Endodermal cell (in vitro differentiated cells): ENCODE measurements around the gene TOR1A. TPM values are rescaled to one million over a fixed set of nuclear protein-coding genes. Genes with fewer than 3 reads are reported as not detected.

Experiments
- DNase-seq: peaks from one replicate; pipeline ENCODE4 v3.0.0-alpha.2; 2017
- H3K27ac ChIP-seq: 2 replicates; pipeline ENCODE4 v1.5.1; 2013; ENCODE audit warnings: mild to moderate bottlenecking, low read depth, low read length, moderate library complexity
- H3K27me3 ChIP-seq: 2 replicates; pipeline ENCODE4 v1.6.1; 2013; ENCODE audit warnings: mild to moderate bottlenecking, low read length, moderate library complexity; ENCODE audit not compliant: insufficient read depth, control insufficient read depth, poor library complexity, severe bottlenecking
- H3K36me3 ChIP-seq: 2 replicates; pipeline ENCODE4 v1.7.0; 2013; ENCODE audit warnings: mild to moderate bottlenecking, low read length, moderate library complexity; ENCODE audit not compliant: control insufficient read depth, insufficient read depth
- H3K4me1 ChIP-seq: one replicate; pipeline ENCODE4 v1.7.0; 2013; ENCODE audit warnings: low read length; ENCODE audit not compliant: control insufficient read depth, insufficient read depth
- H3K4me3 ChIP-seq: 2 replicates; pipeline ENCODE4 v1.5.1; 2013; ENCODE audit warnings: mild to moderate bottlenecking, low read length, moderate library complexity
- H3K9ac ChIP-seq: 2 replicates; pipeline ENCODE4 v1.6.1; 2013; ENCODE audit warnings: mild to moderate bottlenecking, low read length, moderate library complexity; ENCODE audit not compliant: poor library complexity, severe bottlenecking; ENCODE audit errors: extremely low read depth
- H3K9me3 ChIP-seq: 2 replicates; pipeline ENCODE4 v1.6.1; 2013; ENCODE audit warnings: mild to moderate bottlenecking, low read length, moderate library complexity; ENCODE audit not compliant: control insufficient read depth
- H3K27ac Mint-ChIP-seq: 2 replicates; pipeline ENCODE4 v1.8.0; 2020; ENCODE audit warnings: mixed read lengths
- H3K27me3 Mint-ChIP-seq: 2 replicates; pipeline ENCODE4 v1.8.0; 2021; ENCODE audit warnings: mild to moderate bottlenecking, mixed read lengths; ENCODE audit not compliant: insufficient read depth
- H3K36me3 Mint-ChIP-seq: 2 replicates; pipeline ENCODE4 v1.8.0; 2020; ENCODE audit warnings: low read depth, mixed read lengths
- H3K4me1 Mint-ChIP-seq: 2 replicates; pipeline ENCODE4 v1.8.0; 2020; ENCODE audit warnings: mixed read lengths
- H3K4me3 Mint-ChIP-seq: 2 replicates; pipeline ENCODE4 v1.8.0; 2020; ENCODE audit warnings: mild to moderate bottlenecking, moderate library complexity, mixed read lengths
- H3K9me3 Mint-ChIP-seq: 2 replicates; pipeline ENCODE4 v1.8.0; 2020; ENCODE audit warnings: mild to moderate bottlenecking, mixed read lengths
- WGBS, 2 experiments: methylation state at CpG; one replicate each; pipeline versions ENCODE4 v1.1.5 to v1.1.7; 2013; ENCODE audit warnings: missing lambda C conversion rate in 2 of 2, mixed read lengths in 1 of 2; ENCODE audit not compliant: insufficient coverage in 1 of 2, insufficient read length in 1 of 2; 5-methylcytosine and 5-hydroxymethylcytosine counted together
- total RNA-seq, 2 donors: library from RNA; stranded (reverse); fragmentation: NEBNext Ultra II Directional in 1 of 2; extraction: Animal tissue kit (Norgen Biotek cat#: 25700) in 1 of 2; gene quantifications; 2 replicates in 1 of 2; 3 replicates in 1 of 2; pipeline ENCODE4 v1.2.1, GENCODE V29; 2021
- TF ChIP-seq, protein P1 (sequence below): fragments of 200-600 bp; sonication (generic); conservative IDR thresholded peaks from 2 replicates; pipeline ENCODE4 v1.5.0; 2021; ENCODE audit warnings: antibody characterized with exemption, mild to moderate bottlenecking

Gene TOR1A
- total RNA-seq, 2 donors from 2014 or later = 48.4 to 49.9 TPM

GRCh38 chr9:129783516-129784361 is 40.2 kb downstream of the TOR1A start:
- H3K9ac ChIP-seq = no peak overlapping the region
- no peaks in the 10 kb centered on the region for H3K36me3 ChIP-seq
- no peaks in the 10 kb centered on the region for H3K36me3 Mint-ChIP-seq
- peak; percentile 94 for DNase-seq
- H3K4me1 ChIP-seq = no peaks in the 10 kb centered on the region
- no peak overlapping the region for H3K4me3 ChIP-seq
- no peak overlapping the region for H3K4me3 Mint-ChIP-seq
- no peaks in the 10 kb centered on the region for H3K9me3 Mint-ChIP-seq
- TF ChIP-seq, protein P1, sequence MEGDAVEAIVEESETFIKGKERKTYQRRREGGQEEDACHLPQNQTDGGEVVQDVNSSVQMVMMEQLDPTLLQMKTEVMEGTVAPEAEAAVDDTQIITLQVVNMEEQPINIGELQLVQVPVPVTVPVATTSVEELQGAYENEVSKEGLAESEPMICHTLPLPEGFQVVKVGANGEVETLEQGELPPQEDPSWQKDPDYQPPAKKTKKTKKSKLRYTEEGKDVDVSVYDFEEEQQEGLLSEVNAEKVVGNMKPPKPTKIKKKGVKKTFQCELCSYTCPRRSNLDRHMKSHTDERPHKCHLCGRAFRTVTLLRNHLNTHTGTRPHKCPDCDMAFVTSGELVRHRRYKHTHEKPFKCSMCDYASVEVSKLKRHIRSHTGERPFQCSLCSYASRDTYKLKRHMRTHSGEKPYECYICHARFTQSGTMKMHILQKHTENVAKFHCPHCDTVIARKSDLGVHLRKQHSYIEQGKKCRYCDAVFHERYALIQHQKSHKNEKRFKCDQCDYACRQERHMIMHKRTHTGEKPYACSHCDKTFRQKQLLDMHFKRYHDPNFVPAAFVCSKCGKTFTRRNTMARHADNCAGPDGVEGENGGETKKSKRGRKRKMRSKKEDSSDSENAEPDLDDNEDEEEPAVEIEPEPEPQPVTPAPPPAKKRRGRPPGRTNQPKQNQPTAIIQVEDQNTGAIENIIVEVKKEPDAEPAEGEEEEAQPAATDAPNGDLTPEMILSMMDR = peak; percentile 95
- H3K27ac Mint-ChIP-seq = no peak overlapping the region
- H3K9me3 ChIP-seq = no peaks in the 10 kb centered on the region
- WGBS, 2 experiments = 44 to 60% methylated on average over 5 to 14 of the region's 14 CpGs
- peaks cover 20% of the 10 kb centered on the region for H3K27me3 ChIP-seq
- H3K4me1 Mint-ChIP-seq = no peaks in the 10 kb centered on the region
- H3K27me3 Mint-ChIP-seq = peaks cover 22% of the 10 kb centered on the region
- H3K27ac ChIP-seq = no peak overlapping the region

DNA sequence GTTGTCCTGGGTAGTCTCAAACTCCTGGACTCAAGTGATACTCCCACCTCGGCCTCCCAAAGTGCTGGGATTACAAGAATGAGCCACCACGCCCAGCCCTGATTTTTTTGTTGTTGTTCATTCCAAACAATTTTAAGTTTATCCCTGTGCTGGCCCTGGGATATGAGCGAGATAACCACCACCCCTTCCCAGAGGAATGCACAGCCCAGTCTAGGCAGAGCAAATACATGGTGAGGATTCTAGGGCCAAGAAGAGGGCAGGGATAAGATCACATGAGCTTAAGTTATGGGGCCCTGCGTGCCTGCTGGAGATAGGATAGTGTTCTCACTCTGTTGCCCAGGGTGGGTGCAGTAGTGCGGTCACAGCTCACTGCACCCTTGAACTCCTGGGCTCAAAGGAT is 42.0 kb downstream of the TOR1A start:
- TF ChIP-seq, protein P1 = no peak
- H3K9me3 ChIP-seq = no peaks in the 10 kb centered on the region
- Mint-ChIP-seq H3K4me1 (no peaks in the 10 kb centered on the region), H3K27me3 (peaks cover 9% of the 10 kb centered on the region), H3K4me3 (no peak overlapping the region), H3K36me3 (no peaks in the 10 kb centered on the region), H3K9me3 (no peaks in the 10 kb centered on the region), H3K27ac (no peak overlapping the region)
- H3K9ac ChIP-seq = no peak overlapping the region
- DNase-seq = no peak
- no peaks in the 10 kb centered on the region for H3K36me3 ChIP-seq
- 94 to 95% methylated on average over 4 to 5 of the region's 5 CpGs for WGBS, 2 experiments
- H3K27ac ChIP-seq = no peak overlapping the region
- no peak overlapping the region for H3K4me3 ChIP-seq
- no peaks in the 10 kb centered on the region for H3K4me1 ChIP-seq
- H3K27me3 ChIP-seq = peaks cover 14% of the 10 kb centered on the region

DNA sequence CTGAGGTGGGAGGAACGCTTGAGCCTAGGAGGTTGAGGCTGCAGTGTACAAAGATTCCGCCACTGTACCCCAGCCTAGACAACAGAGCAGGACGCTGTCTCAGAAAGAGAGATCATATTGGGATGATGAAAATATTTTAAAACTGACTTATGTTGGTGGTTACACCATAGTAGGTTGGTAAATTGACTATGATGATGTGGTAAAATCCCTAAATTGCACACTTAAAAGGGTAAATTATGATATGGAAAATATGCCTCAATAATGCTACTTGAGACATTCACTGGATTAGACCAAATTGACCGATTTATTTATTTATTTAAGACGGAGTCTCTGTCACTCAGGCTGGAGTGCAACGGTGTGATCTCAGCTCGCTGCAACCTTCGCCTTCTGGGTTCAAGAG is 42.8 kb downstream of the TOR1A start:
- no peaks in the 10 kb centered on the region for H3K9me3 ChIP-seq
- Mint-ChIP-seq H3K4me1 (no peaks in the 10 kb centered on the region), H3K36me3 (no peaks in the 10 kb centered on the region), H3K27me3 (peaks cover 2% of the 10 kb centered on the region), H3K27ac (no peak overlapping the region), H3K4me3 (no peak overlapping the region), H3K9me3 (no peaks in the 10 kb centered on the region)
- no peak for DNase-seq
- peaks cover 9% of the 10 kb centered on the region for H3K27me3 ChIP-seq
- WGBS, 2 experiments = 88 to 89% methylated on average over 7 to 8 of the region's 8 CpGs
- no peak overlapping the region for H3K4me3 ChIP-seq
- no peaks in the 10 kb centered on the region for H3K36me3 ChIP-seq
- TF ChIP-seq, protein P1 = no peak
- H3K27ac ChIP-seq = no peak overlapping the region
- H3K4me1 ChIP-seq = no peaks in the 10 kb centered on the region
- no peak overlapping the region for H3K9ac ChIP-seq
